GM15510 (cell line): ENCODE measurements around the gene MAN1B1.

Experiments
- POLR2A ChIP-seq: IDR thresholded peaks from 3 replicates; pipeline ENCODE4 v1.6.1; 2011; ENCODE audit warnings: borderline replicate concordance; ENCODE audit not compliant: insufficient read length; ENCODE audit errors: extremely low read depth

Gene MAN1B1

GRCh38 chr9:137048655-137049543 lies 37.9 kb upstream of the MAN1B1 start:
- TF ChIP-seq POLR2A, result no peak

GRCh38 chr9:137049544-137050449 lies 37.0 kb upstream of the MAN1B1 start:
- TF ChIP-seq POLR2A, result no peak

GRCh38 chr9:137050570-137050969 lies 36.2 kb upstream of the MAN1B1 start:
- no peak for TF ChIP-seq POLR2A

GRCh38 chr9:137051145-137051724 lies 35.5 kb upstream of the MAN1B1 start:
- TF ChIP-seq POLR2A, result no peak

- TF ChIP-seq POLR2A, result no peak
These were observed 34.5 kb upstream of the MAN1B1 start for GRCh38 chr9:137052293-137052692.

- no peak for TF ChIP-seq POLR2A
These were observed 33.5 kb upstream of the MAN1B1 start for GRCh38 chr9:137052998-137053943.

GRCh38 chr9:137053944-137054931 lies 32.5 kb upstream of the MAN1B1 start, which contains the start of gene ENTPD2:
Gene ENTPD2 (minus strand): TSS chr9:137054061. CDS start chr9:137053997, 64 bp downstream.
- no peak for TF ChIP-seq POLR2A

- no peak for TF ChIP-seq POLR2A
These were observed 31.8 kb upstream of the MAN1B1 start for GRCh38 chr9:137054932-137055384.

GRCh38 chr9:137055385-137056364 lies 31.1 kb upstream of the MAN1B1 start:
- no peak for TF ChIP-seq POLR2A

GRCh38 chr9:137056739-137057415 lies 29.9 kb upstream of the MAN1B1 start:
- no peak for TF ChIP-seq POLR2A

- TF ChIP-seq POLR2A, result no peak
These were observed 29.2 kb upstream of the MAN1B1 start for GRCh38 chr9:137057545-137057944.
